GM12874 (cell line): ENCODE data around the gene NLRP5.

Source experiments
- CTCF ChIP-seq: IDR thresholded peaks from 2 replicates; pipeline ENCODE4 v1.5.1; 2011; ENCODE audit warnings: low read depth, mild to moderate bottlenecking, control low read depth, low read length, moderate library complexity; ENCODE audit not compliant: insufficient read depth

Gene NLRP5

GRCh38 chr19:56103027-56103614 is 116.5 kb downstream of the NLRP5 start:
- TF ChIP-seq CTCF = no peak

GRCh38 chr19:56104423-56104822 is 117.8 kb downstream of the NLRP5 start:
- TF ChIP-seq CTCF = no peak

- peak; percentile 68 for TF ChIP-seq CTCF
Observed at GRCh38 chr19:56105090-56105701, 118.6 kb downstream of the NLRP5 start.

- no peak for TF ChIP-seq CTCF
Observed at GRCh38 chr19:56106397-56106849, 119.8 kb downstream of the NLRP5 start.

- no peak for TF ChIP-seq CTCF
Observed at GRCh38 chr19:56106993-56107392, 120.4 kb downstream of the NLRP5 start.

- TF ChIP-seq CTCF = no peak
Observed at GRCh38 chr19:56107626-56108351, 121.2 kb downstream of the NLRP5 start.

- no peak for TF ChIP-seq CTCF
Observed at GRCh38 chr19:56108447-56109195, 122.0 kb downstream of the NLRP5 start.
